ENCODE measurements around the gene SPOCD1.

The SPOCD1 gene

GRCh38 chr1:31754397-31754796, 61.4 kb downstream of the SPOCD1 start (continued):
- TF ChIP-seq ZNF692 (tag by site-specific recombination; IDR thresholded peaks at IDR 0.05) (no peak), ZNF138 (tag by site-specific recombination; IDR thresholded peaks at IDR 0.05; ENCODE audit: borderline replicate concordance) (no peak), ZNF654 (tag by site-specific recombination; IDR thresholded peaks at IDR 0.05; ENCODE audit: low read depth) (no peak), PATZ1 (tag by site-specific recombination; IDR thresholded peaks at IDR 0.05) (no peak), RBAK (tag by site-specific recombination; IDR thresholded peaks at IDR 0.05) (no peak), ZNF140 (tag by site-specific recombination; IDR thresholded peaks at IDR 0.05) (no peak)

- H3K4me3 ChIP-seq (ENCODE audit: low read depth, low read length), result no peak overlapping the region
- no peaks in the 10 kb centered on the region for H3K4me1 ChIP-seq (ENCODE audit: control insufficient read depth, insufficient read depth, low read length)
- peaks cover 0 to 22% of the 10 kb centered on the region in 2 experiments; a peak in 1 of 3 replicates for H3K36me3 ChIP-seq (ENCODE audit: control insufficient read depth in 2 of 2, insufficient read depth in 1 of 2, low read length in 2 of 2)
- H3K27ac ChIP-seq (ENCODE audit: extremely low read depth, low read depth, low read length), result no peak overlapping the region
- CTCF ChIA-PET, result interaction anchor here (0.6 to 1.2 kb wide), 4 partner anchors 9 to 117 kb away, joined by 3 to 5 read pairs (median 4); no protein-coding TSS in a partner anchor
- POLR2A ChIA-PET, result no interaction called here
- H3K9me3 ChIP-seq (ENCODE audit: control insufficient read depth, insufficient read depth, low read depth, low read length), result no peaks in the 10 kb centered on the region
- TF ChIP-seq ZNF148 (tag by site-specific recombination; IDR thresholded peaks at IDR 0.05; ENCODE audit: borderline replicate concordance) (no peak), ZBTB21 (tag by site-specific recombination; IDR thresholded peaks at IDR 0.05) (no peak), ZSCAN5A (tag by site-specific recombination; IDR thresholded peaks at IDR 0.05) (no peak), ZNF830 (tag by site-specific recombination; IDR thresholded peaks at IDR 0.05; ENCODE audit: low read depth) (no peak), ZBTB17 (tag by site-specific recombination; IDR thresholded peaks at IDR 0.05) (peak; percentile 65), ZNF341 (tag by site-specific recombination; IDR thresholded peaks at IDR 0.05; ENCODE audit: low read depth) (peak; percentile 95), KLF16 (tag by site-specific recombination; IDR thresholded peaks at IDR 0.05) (no peak), IKZF3 (tag by site-specific recombination; IDR thresholded peaks at IDR 0.05) (peak; percentile 55; the same call in 1 of the 2 replicates), ZNF792 (tag by site-specific recombination; IDR thresholded peaks at IDR 0.05) (no peak), ZNF785 (tag by site-specific recombination; IDR thresholded peaks at IDR 0.05) (no peak), HIC1 (tag by site-specific recombination; IDR thresholded peaks at IDR 0.05) (peak; percentile 68), ZBTB8A (tag by site-specific recombination; IDR thresholded peaks at IDR 0.05) (0 out of 2 replicates have a peak, but pooled peaks have one; percentile 28), ZNF670 (tag by site-specific recombination; IDR thresholded peaks at IDR 0.05; ENCODE audit: low read depth) (no peak), ZNF302 (tag by site-specific recombination; IDR thresholded peaks at IDR 0.05; ENCODE audit: low read depth) (no peak), ZNF660 (tag by site-specific recombination; IDR thresholded peaks at IDR 0.05) (0 out of 2 replicates have a peak, but pooled peaks have one; percentile 39), TRIM28 (IDR thresholded peaks at IDR 0.05; ENCODE audit: borderline replicate concordance, low read length) (no peak), ZNF514 (tag by site-specific recombination; IDR thresholded peaks at IDR 0.05) (no peak), ZNF585B (tag by site-specific recombination; IDR thresholded peaks at IDR 0.05) (no peak), AEBP2 (tag by site-specific recombination; IDR thresholded peaks at IDR 0.05; ENCODE audit: borderline replicate concordance) (no peak), ZBTB48 (tag by site-specific recombination; IDR thresholded peaks at IDR 0.05) (peak; percentile 73; the same call in 1 of the 2 replicates)
Measured at GRCh38 chr1:31753707-31754349, 62.0 kb downstream of the SPOCD1 start.

All from HEK293 (cell line).